ENCODE data around the gene HDAC4. TPM values are rescaled to one million over a fixed set of nuclear protein-coding genes. Genes with fewer than 3 reads are reported as not detected.

The HDAC4 gene
- total RNA-seq, 4 donors from 2014 or later = 51.4 to 107 (median 70.8) TPM

GRCh38 chr2:239130786-239131325, 270.0 kb downstream of the HDAC4 start:
- no peak for TF ChIP-seq EP300 (IDR thresholded peaks at IDR 0.05)
- no peak for TF ChIP-seq POLR2A (IDR thresholded peaks at IDR 0.05)
- TF ChIP-seq, protein P1, sequence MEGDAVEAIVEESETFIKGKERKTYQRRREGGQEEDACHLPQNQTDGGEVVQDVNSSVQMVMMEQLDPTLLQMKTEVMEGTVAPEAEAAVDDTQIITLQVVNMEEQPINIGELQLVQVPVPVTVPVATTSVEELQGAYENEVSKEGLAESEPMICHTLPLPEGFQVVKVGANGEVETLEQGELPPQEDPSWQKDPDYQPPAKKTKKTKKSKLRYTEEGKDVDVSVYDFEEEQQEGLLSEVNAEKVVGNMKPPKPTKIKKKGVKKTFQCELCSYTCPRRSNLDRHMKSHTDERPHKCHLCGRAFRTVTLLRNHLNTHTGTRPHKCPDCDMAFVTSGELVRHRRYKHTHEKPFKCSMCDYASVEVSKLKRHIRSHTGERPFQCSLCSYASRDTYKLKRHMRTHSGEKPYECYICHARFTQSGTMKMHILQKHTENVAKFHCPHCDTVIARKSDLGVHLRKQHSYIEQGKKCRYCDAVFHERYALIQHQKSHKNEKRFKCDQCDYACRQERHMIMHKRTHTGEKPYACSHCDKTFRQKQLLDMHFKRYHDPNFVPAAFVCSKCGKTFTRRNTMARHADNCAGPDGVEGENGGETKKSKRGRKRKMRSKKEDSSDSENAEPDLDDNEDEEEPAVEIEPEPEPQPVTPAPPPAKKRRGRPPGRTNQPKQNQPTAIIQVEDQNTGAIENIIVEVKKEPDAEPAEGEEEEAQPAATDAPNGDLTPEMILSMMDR (IDR thresholded peaks at IDR 0.05) = no peak
- no peak for TF ChIP-seq POLR2AphosphoS5 (IDR thresholded peaks at IDR 0.05)
- Histone ChIP-seq H3K27ac (no peak overlapping the region), H3K4me3 (no peak overlapping the region), H3K4me1 (no peaks in the 10 kb centered on the region), H3K36me3 (peaks cover 87% of the 10 kb centered on the region), H3K9me3 (no peaks in the 10 kb centered on the region), H3K27me3 (no peaks in the 10 kb centered on the region)
- 95% methylated on average over 13 of the region's 16 CpGs for WGBS
- DNase-seq (ENCODE audit: low spot score in 2 of 2) = no peak

DNA sequence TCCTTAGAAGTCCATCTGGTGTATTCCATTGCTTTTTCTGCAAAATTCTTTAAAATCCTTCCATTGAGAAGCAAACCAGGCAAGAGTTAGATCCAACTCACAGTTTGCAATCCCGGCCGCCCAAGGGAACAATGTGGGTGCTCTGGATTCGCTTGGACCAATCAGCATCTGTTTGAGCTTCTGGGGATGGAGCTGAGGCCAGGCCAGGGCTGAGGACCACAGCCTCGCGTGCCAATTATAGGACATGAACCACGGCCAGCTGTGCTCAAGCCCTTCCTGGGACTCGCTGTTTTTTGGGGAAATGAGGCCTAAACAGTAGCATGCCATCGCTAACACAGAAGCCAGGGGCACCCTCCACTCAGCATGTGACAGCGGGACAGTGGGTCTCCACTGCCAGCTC, 270.8 kb downstream of the HDAC4 start:
- WGBS = 94% methylated on average over 8 of the region's 9 CpGs
- no peak overlapping the region for H3K27ac ChIP-seq
- H3K4me3 ChIP-seq = no peak overlapping the region
- TF ChIP-seq POLR2AphosphoS5 (IDR thresholded peaks at IDR 0.05) (no peak), POLR2A (IDR thresholded peaks at IDR 0.05) (no peak), EP300 (IDR thresholded peaks at IDR 0.05) (no peak)
- TF ChIP-seq, protein P1 (IDR thresholded peaks at IDR 0.05) = no peak
- no peaks in the 10 kb centered on the region for H3K27me3 ChIP-seq
- H3K36me3 ChIP-seq = peaks cover 87% of the 10 kb centered on the region
- H3K9me3 ChIP-seq = no peaks in the 10 kb centered on the region
- DNase-seq (ENCODE audit: low spot score in 2 of 2) = no peak
- no peaks in the 10 kb centered on the region for H3K4me1 ChIP-seq

DNA sequence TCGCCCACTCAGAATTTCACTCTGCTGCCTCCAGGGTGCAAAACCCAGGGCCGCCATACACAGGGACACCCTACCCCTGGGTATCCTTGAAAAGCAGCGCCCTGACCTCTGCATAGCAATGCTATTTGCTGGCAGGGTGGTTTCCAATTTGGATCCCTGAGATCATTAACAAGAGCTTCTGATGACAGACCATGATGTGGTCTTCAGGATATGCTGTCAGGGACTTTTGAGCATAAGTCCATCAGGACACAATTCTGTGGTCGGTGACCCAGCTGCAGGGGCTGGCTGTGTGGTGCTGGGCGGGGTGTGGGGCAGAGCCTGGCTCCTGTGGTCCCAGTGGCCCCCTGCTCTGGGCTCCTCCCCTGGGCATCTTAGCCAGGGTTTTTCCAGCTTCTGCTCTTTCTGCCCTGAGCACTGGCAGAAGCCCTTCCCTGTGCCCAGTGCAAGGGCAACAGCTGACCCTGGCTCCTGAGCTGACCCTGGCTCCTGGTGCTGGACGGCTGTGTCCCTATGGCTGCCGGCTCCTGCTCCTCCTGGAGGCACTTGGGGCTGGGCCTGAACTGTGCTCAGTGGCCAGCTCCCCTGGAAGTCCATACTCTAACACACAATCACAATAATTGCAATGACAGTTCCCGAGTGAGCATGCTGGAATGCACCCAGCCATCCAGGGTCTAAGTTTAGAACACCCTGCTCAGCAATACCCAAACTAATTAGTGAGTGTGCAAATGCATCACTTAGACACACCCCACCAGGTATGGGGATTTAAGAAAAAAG, 271.5 kb downstream of the HDAC4 start:
- no peaks in the 10 kb centered on the region for H3K9me3 ChIP-seq
- H3K4me1 ChIP-seq = no peaks in the 10 kb centered on the region
- H3K36me3 ChIP-seq = peaks cover 91% of the 10 kb centered on the region
- no peak for DNase-seq (ENCODE audit: low spot score in 2 of 2)
- TF ChIP-seq EP300 (IDR thresholded peaks at IDR 0.05) (no peak), POLR2A (IDR thresholded peaks at IDR 0.05) (no peak), POLR2AphosphoS5 (IDR thresholded peaks at IDR 0.05) (no peak)
- TF ChIP-seq, protein P1 (IDR thresholded peaks at IDR 0.05) = no peak
- no peaks in the 10 kb centered on the region for H3K27me3 ChIP-seq
- WGBS = 92% methylated on average over 5 of the region's 8 CpGs
- no peak overlapping the region for H3K27ac ChIP-seq
- H3K4me3 ChIP-seq = no peak overlapping the region

DNA sequence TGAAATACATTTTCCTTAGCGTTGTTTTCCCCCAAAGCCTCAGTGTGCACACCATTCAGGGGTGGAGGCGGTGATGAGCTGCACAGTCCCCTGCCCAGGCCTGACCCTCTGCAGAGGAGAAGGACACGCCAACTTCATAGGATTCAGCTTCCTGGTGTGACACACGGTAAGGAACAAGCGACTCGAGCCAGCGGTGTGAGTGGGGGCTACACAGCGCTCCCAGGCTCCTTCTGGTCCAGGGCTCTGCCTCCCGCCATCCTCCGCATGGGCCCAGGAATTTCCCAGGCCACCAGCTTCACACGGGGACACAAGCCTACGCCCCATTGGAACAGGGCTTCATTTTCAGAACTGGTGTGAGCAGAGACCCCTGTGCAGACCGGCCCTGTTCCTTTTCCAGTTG, 272.1 kb downstream of the HDAC4 start:
- Histone ChIP-seq H3K27me3 (no peaks in the 10 kb centered on the region), H3K9me3 (no peaks in the 10 kb centered on the region), H3K36me3 (peaks cover 91% of the 10 kb centered on the region), H3K4me3 (no peak overlapping the region), H3K4me1 (no peaks in the 10 kb centered on the region), H3K27ac (no peak overlapping the region)
- 93% methylated on average over 8 of the region's 13 CpGs for WGBS
- TF ChIP-seq, protein P1 (IDR thresholded peaks at IDR 0.05) = no peak
- TF ChIP-seq EP300 (IDR thresholded peaks at IDR 0.05) (no peak), POLR2AphosphoS5 (IDR thresholded peaks at IDR 0.05) (no peak), POLR2A (IDR thresholded peaks at IDR 0.05) (no peak)
- no peak for DNase-seq (ENCODE audit: low spot score in 2 of 2)

DNA sequence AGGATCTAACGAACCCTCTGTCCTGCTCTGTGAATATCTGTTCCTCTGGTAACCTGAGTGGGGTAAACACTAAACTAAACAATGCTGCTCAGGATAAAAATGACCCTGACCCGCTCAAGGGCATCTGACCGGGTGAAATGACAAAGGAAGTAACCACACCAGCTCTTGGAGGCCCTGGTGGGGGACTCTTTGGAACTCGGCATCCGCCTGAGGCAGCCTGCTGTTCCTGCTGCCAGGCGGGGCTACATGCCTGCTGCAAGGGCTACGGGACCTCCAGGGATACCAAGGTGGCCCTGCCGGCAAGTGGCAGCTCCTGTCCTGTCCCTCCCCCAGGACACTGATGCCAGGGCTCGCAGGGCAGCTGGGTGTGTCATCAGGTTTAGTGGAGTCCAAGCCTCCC, 273.3 kb downstream of the HDAC4 start:
- Histone ChIP-seq H3K27ac (no peak overlapping the region), H3K4me1 (no peaks in the 10 kb centered on the region), H3K4me3 (no peak overlapping the region), H3K36me3 (peaks cover 82% of the 10 kb centered on the region), H3K9me3 (no peaks in the 10 kb centered on the region), H3K27me3 (no peaks in the 10 kb centered on the region)
- no peak for TF ChIP-seq POLR2A (IDR thresholded peaks at IDR 0.05)
- TF ChIP-seq, protein P1 (IDR thresholded peaks at IDR 0.05) = no peak
- no peak for TF ChIP-seq POLR2AphosphoS5 (IDR thresholded peaks at IDR 0.05)
- no peak for TF ChIP-seq EP300 (IDR thresholded peaks at IDR 0.05)
- 84% methylated on average over 6 of the region's 9 CpGs for WGBS
- DNase-seq (ENCODE audit: low spot score in 2 of 2) = no peak
